Stimulated activated CD8-positive, alpha-beta memory T cell treated with anti-CD3 and anti-CD28 coated beads, Interleukin-4, amount 100 ng/mL, for 4 hours (primary cell): ENCODE measurements around the gene WBP1.
"Not testable (repeated sequence)": the region's sequence is repeated elsewhere in the genome, so short reads cannot be mapped to it uniquely, and the experiment has no call there.

Experiments used
- DNase-seq, 2 donors: peaks; one replicate each; pipeline ENCODE4 v3.0.0-alpha.2; 2020; ENCODE audit warnings: low read depth in 2 of 2, low spot score in 1 of 2

The WBP1 gene

DNA sequence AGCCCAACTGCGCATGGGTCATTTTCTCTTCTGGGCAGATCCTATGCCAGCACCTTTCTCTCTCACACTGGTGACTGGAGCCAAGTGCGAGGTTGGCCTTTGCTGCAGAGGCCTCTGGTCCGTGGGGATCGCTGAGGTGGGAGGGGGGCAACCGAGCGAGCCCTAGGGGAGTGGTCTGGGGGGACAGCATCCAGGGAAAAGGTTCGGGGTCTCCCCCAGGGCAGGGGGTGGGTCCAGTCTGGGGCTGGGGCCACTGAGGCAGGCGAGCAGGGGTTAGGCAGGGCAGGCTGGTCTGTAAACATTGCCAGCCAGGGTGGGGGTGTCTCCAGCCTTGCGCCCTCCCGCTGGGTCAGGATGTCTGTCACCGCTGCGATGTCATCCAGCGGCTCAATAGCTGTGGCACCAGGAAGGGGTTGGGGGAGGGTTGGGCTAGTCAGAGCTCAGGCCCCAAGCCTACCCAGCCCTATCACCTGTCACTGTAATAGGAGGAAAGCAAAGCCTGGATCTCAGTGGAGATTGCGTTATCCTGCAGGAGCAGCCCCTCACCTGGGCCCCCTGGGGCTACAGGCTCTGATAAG is 32.0 kb upstream of the WBP1 start:
- DNase-seq, result no peak

DNA sequence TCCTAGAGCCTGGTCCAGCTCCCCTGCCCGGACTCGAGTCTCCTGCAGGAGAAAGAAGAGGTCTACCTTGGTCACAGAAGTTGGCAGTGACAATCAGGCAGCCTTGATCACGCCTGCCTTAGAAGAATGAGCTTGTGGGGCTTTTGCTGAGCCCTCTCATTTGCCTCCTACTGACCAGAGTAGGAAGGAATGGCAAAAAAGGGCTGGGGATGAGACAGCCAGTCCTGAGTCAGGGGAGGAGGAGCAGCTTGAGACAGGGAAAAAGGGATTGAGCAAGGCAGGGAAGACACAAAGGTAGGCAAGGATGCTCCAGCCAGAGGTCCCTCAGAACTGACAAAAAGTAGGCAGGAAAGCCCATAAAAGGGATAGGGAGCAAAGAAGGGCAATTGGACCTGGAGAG is 30.7 kb upstream of the WBP1 start:
- no peak for DNase-seq

DNA sequence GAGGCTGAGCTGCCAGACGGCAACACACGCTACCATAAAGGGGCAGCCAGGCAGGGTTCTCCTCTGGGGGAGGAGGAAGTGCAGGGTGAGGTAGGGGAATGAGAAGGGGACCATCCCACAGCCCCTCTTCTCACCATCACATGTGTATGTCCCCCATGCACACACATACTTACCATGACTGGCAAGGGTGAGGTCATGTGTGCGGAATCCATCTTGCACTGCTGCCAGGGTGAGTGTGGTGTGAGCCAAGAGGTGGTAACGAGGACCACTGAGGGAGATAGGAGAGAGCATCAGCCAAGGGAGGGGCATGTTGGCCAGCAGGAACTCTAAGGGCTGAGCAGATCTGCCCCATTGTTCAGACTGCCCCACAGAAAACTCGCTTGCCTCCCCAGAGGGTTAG is 29.6 kb upstream of the WBP1 start:
- no peak for DNase-seq

DNA sequence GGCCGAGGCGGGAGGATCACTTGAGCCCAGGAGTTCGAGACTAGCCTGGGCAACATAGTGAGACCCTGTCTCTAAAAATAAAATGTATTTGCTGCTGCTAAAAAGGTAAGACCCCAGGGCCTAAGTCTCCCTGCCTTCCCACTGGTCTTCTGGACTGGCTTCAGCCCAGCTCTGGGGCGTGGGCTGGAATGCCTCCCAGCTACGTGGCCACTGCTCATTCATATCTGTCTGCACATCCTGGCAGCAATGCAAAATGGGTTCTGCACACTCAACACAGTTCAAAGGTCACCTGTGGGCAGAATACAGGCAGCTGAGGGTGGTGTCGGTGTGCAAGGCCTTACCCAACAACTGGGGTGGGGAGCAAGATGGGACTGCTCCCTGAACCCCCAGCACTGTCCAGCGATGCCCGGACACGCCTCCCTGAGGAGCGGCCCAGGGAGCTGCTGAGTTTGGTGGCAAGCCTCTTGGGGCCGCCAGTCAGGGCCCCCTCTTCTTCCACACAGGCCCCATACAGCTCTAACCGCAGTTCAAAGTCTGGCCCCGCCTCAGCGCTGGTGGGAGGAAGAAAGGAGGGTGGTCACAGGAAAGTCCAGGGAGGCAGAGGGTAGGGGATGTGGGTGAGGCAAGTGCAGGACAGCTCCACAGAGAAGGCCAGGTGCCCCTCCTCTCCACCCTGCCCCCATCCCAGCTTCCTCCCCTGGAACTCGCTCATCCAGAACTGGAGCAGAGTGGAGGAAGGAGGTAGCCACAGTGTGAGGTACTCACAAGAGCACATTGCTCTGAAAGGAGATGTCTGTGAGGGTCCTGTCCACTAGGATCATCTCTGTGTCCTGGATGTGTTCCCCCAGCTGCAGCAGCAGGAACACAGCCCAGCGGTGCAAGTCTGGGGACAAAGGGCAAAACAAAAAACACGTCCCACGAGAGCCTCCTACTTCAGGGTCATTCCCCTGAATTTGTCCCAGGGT is 28.5 kb upstream of the WBP1 start:
- DNase-seq, result no peak

DNA sequence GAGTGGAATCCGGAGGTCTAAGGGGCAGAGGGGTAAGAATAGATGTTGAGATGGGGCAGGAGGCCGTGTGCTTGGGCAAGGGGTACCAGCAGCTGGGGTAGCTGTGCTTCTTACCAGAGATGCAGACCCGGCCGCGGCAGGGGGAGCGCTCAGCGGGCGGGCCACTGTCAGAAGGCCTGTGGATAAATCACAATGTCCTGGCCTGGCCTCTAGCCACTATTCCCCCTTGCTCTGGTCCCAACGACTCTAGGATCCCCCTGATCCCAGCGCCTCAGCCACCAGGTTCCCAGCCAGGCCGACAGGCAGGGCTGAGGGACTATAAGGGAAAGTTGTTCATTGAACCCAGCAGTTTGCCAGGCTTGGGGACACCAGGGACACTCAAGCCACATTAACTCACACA is 27.7 kb upstream of the WBP1 start:
- DNase-seq, result no peak

DNA sequence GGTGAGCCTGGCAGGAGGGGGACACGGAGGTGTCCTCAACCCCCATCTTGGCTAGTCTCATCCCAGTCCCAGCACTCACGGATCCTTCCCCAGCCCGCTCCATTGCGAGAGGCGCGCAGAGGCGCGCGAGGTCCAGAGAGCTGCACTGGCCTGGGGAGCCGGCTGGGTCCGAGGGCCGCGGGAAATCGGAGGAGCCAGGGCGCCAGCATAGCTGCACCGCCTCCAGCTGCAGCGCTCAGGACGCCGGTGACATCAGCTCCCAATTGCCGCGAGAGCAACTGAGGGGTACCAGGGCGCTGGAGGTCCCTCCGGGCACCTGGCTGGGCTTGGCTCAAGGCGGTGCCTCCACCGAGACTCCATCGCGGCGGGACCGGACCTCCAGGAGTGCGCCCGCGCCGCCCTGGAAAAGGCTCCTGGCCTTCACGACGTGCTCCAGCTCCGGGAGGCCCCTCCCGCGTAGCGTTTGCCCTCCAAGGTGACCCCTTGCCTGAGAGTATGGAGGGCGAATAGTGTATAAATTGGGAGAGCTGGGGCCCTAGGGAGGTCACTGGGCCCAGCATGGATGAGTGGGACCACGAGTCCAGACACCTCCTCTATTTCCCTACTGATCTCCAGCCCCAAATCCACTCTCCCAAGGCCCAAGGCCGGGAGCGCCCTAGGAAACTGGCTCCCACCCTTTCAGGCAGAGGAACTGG is 22.0 kb upstream of the WBP1 start:
- DNase-seq, result no peak

DNA sequence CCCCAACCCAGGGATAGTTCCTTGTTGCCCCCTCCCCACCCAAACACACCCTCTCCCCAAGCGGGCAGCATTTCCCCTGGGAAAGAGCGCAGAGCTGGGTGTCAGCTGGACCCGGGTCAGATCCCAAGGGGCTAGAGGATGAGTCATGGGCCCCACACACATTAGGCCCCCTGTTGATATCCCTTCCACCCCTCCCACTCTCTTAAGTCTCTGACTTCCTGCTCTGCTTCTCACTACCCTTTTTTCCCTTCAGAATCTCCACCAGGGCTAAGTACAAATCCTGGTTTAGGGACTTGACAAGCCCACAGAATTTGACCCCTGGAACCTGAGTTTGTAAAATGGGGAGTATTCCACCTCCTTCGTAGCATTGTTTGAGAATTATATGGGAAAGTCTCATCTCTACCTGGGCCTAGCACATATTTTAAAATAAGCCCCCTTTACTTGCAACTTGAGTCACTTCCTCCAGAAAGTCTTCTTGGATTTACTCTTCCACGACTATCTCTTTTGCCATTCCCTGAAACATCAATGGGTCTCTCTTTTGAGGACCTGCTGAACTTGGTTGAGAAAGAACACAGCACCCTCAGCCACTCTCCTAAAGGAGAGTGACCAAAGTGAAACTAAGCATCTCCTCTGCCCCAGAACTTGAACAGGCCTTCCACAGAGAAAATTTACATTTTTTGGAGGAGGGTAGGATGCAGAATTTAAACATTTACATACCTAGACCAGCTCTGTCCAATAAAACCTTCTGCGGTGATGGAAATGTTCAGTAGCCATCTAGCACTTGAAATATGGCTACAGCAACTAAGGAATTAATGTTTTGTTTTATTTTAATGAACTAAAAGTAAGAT is 21.2 kb upstream of the WBP1 start:
- DNase-seq, result no peak

DNA sequence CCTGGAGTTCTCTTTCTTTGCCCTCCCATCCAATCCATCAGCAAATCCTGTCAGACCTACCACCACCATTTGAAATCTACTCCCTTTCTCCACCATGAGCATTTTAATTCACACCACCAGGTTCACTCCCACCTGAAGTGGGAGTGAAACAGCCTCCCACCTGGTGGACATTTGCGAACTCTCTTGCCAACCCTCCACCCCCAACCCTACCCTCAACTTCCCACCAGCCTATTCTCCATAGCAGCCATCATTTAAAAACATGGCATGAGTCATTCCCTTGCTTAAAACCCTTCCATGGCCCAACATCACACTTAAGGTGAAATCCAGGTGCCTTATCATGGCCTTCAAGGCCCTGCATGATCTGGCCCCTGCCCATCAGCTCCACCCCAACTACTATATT is 20.0 kb upstream of the WBP1 start:
- DNase-seq, result no peak

DNA sequence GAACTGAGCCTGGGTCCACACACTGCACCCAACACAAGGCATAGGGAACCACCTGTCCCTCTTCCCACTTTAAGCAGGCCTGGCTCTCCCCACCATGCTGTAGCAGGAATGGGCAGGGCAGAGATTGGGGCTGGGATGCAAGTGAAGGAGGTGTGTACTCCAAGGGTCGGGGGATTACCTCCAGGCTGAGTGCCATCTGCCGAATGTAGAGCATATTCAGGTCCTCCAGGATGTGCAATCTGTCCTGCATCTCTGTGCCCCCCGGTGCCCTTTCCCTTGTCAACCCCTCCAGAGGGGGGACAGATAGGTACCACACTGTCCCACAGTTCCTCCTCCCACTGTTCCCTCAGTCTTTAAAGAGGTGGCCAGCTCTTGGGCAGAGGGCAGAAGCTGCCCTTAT is 18.9 kb upstream of the WBP1 start:
- no peak for DNase-seq

DNA sequence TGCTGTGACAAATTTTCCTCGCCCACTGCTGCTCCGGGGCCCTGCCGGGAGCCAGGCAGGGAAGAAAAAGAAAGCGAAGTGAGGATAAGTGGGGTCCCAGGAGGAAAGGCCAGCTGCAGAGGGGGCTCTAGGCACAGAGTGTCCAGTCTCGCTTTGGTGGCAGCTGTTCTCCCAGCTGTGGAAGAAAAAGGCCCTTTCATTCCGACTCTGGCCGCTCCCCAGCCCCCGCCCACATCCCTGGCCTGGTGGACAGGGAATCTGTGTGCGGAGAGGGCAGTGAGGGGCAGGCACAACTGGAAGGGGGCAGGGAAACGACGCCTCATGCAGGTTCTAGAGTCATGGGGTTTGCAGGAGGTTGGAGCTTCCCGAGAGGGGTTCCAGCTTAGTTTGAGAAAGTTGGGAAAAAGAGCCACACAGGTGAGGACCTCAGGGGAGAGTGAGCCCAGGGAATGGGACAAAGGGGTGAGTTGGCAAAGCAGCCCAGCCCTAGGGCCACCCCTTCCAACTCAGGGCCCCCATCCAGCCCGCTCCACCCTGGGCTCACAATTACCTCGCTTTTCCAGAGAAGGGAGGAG is 18.3 kb upstream of the WBP1 start:
- no peak for DNase-seq

DNA sequence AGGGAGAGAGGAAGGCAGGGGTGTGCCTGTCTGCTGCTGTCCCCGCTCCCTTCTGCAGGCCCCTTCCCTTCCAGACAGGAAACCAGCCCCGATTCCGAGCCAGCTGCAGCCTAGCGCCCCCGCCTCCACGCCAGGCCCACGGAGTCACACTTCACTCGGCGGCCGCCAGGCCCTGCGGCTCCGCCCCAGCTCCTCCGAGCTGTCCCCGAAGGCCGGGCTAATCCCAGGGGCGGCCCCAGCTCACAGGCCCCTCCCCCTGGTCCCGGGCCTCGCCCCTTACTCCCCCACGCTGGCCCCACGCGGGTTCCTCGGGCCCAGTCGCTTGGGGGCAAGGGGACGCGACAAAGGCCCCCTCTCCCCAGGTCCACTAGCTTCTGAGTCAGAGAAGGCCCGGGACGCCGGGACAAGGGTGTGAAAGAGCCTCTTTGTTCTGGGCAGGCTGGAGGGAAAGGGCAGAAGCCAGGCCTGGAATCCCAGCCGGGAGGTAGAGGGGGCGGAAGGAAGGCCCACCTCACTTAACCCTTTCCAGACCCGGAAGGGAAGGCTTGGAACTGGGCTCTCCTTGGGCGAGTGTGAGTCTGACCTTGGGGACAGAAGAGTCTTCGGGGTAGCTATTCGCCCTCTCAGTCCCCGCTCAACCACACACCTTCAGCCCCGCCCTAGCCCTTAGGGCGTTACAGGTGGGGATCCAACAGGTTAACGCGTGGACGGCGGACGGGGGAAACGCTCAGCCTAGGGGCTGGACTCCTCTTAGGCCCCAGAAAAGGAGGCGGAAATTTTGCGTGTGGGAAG is 17.7 kb upstream of the WBP1 start:
- no peak for DNase-seq

DNA sequence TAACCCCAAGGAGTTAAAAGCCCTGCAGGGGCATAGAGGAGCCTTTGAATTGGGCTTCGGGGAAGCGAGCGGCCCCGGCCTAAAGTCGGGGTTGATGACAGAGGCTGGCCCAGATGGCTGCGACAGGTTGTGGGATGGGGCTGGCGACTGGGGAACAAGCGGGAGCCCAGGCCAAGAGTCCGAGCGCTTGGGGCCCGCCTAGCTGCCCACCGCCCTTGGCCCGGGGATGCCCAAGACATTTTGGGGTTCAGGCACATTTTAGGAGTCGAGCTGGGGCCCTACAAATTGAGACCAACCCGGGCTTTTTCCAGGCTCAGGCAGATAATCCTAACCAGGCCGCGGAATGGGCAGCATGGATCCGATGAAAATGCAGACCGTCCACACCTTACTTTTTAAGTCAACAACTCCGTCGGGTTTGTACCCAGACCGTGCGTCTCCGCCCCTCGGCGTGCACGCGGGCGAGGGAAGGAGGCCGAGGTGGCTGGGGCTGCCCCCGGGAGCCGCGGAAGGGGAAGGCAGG is 17.0 kb upstream of the WBP1 start:
- no peak for DNase-seq

DNA sequence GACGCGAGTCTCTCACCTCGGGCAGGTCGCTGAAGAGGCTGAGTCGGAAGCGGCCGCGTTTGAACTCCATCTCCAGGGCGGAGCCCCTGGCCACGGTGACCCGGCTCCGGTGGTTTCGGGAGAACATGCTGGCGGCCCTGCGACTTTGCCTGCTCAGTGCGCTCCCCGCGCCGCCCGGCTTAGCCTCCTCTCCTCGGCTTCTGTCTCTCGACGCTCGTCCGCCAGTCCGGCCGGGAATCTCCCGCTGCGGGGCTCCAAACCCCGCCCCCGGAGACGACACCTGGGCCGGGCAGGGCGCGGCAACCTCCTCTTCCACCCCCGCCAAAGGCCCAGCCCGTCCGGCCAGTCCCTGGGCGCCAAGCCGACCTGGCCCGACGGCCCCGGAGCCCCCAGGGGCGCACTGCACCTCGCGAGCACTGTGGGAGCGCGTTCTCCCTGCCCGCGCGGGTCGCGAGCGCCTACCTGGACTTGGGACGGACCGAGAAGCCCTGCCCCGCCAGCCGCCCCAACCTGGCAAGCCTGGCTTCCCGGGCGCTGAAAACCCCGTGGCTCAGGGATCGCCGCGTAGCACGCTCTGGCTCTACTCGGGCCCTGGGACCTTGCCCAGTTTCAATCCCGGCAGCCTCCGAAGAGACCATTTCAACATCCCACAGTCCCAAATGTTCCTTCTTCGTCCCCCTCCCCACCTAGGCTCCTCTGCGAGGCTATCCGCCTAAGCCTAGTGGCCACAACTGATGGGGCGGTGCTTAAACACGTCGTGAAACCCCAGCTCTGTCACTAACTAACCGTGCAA is 16.4 kb upstream of the WBP1 start, which contains the start of gene RTKN:
TSS of gene RTKN (minus strand) at position 248 of the 793 bp plus-strand sequence. CDS start at position 127, 121 bp downstream.
- DNase-seq, result no peak

DNA sequence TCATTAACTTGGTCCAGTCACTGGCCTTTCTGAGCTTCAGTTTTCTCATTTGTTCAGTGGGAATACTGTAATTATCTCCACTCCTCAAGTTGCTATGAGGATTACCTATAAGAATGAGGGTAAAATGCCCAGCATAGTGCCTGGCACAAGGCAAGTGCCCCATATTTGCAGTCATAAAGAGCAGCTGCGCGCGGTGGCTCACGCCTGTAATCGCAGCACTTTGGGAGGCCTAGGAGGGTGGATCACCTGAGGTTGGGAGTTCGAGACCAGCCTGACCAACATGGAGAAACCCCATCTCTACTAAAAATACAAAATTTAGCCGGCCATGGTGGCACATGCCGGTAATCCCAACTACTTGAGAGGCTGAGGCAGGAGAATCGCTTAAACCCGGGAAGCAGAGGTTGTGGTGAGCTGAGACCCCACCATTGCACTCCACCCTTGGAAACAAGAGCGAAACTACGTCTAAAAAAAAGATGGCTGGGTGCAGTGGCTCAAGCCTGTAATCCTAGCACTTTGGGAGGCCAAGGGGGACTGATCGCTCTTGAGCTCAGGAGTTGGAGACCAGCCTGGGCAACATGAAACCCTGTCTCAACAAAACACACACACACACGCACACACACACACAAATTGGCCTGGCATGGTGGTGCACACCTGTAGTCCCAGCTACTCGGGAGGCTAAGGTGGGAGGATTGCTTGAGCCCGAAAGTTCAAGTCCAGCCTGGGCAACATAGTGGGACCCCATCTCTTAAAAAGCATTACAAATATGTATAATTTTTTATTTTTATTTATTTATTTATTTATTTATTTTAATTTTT is 15.5 kb upstream of the WBP1 start:
- not testable (repeated sequence) for DNase-seq

DNA sequence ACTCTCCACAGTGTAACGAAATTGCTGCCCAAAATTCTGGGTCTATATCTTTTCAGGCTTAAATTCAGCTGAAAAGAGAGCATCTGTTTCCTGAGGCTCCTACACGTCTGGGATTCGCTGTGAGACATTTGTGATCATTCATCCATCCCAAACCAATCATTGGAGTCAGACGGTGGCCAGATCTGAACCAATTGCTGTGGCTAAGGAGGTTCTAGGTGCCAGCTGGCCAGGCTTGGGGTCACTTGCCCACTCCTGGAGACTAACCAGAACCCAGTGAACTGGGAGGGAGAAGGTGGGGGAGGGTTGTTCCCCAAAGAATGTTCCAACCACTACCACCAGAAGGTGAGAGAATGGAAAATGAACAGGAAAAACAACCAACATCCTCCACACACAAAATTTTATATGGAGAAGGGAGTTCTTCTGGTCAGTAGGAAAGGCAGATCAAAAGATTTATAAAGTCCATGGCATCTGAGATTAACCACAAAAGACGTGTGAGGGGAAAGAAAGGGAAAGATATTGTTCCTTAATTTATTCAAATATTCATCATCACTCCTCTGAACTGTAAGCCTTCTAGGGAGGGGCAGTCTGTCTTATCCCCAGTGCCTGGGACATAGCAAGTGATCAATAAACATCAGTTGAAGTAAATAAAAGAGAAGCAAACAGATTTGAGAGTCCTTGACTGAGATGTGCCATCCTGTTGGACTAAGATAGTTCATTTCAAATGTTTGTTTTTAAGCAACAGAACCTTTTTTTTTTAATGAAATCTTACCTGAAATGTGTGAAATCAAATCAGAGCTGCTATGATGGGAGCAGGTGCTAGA is 13.5 kb upstream of the WBP1 start:
- DNase-seq, result no peak

DNA sequence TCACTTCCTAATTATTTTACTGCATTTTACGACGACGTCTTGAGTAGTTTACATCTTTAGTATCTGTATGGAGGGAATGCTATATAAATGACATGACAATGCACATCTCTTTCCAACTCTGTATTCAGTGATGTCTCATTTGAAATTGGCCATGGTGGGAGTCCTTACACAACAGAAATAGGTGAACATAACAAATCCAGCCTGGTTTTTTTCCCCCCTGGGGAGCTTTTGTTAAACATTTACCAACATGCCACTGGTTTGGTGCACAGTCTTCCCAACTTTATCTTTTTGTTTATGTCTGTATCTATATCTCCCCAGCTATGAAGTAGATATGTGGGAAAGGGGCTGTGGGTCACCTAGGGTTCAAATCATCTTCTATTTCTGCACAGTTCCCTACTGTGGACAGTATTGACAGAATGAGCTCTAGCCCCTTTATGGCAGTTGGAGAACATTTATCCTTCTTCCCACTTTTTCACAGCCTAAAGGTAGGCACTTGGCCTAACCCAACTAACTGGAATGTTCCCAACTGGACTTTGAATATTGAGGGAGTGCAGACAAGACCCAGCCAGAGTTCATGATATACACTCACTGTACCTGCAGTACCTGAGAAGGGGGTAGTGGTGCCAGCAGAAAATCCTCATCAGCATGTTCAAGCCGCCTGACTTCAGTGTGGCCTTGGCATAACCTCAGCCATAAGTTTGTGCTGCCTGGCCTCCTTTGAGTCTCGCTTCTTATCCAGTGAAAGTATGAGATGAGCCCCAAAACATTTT is 10.8 kb upstream of the WBP1 start:
- no peak for DNase-seq
